AG10803 (cell line): ENCODE measurements around the gene ARHGEF10L.
A peak's percentile ranks its signal among the peaks of the same experiment; 100 is the strongest.

ENCODE experiments used
- DNase-seq: peaks from one replicate; pipeline ENCODE4 v3.0.0; 2010; ENCODE audit warnings: low read depth
- H3K4me3 ChIP-seq: 2 replicates; pipeline ENCODE4 v1.5.1; 2011; ENCODE audit warnings: mild to moderate bottlenecking, low read length, control low read depth
- CTCF ChIP-seq: conservative IDR thresholded peaks from 2 replicates; pipeline ENCODE4 v1.5.1; 2011; ENCODE audit warnings: mild to moderate bottlenecking, low read length, control low read depth, inconsistent platforms

Gene ARHGEF10L

DNA sequence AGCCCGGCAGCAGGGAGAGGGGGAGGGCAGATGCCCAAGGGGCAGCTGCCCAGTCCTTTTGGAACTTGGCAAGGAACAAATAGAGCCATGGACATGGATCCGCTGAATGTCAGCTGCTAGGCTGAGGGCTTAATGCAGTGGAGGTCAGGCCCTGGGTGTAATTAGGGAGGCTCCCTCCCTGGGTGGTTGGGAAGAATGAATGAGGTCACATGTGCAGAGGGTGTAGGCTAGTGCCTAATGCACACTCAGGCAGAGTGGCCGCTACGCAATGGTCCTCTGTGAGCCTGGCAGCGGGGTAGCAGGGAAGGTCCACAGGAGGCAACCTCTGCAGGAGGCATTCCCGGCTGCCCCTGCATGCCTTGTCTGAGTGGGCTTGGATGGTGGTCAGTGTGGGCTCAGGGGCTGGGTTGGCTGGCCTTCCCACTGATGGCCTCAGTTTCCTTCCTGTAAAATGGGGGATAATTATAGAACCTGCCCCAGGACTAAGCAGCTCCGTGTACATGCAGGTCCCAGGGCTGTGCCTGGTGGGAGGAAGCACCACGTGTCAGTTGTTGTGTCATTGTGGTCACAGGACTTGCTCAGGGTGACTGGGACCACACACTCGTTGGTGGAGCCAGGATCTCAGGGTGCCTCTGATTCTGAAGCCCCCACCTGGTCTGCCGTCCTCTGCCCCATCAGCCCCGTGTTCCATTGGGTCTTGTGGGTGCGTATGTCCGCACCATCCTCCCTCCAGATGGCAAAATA, 134.0 kb downstream of the ARHGEF10L start:
- TF ChIP-seq CTCF: no peak
- DNase-seq: no peak
- no peak overlapping the region for H3K4me3 ChIP-seq

DNA sequence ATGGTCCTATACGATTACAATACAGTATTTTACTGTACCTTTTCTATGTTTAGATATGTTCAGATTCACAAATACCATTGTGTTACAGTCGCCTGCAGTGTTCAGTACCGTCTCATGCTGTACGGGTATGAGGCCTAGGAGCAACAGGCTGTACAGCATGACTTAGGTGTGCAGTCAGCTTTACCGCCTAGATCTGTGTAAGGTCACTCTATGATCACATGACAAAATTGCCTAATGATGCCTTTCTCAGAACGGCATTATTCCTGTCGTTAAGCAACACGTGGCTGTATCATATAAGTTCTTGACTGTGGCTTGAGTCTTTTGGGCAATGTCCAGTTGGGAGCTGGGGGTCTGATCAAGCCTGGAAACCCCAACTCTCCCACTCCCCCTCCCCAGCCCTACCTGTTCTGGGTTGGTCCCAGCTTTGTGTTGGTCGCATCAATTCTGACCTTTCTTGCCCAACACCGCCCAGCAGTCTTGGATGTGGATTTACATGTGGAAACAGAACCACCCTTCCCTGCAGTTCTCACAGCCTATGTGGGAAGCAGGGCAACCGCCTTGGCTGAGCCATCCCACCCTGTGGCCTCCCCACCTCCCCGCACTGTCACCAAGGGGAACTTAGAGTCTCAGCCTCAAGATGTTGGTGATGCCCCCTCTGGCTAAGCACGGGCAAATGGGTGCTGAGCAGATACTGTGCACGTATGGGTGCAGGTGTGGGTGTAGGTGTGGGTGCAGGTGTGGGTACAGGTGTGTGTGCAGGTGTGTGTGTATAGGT, 135.4 kb downstream of the ARHGEF10L start:
- TF ChIP-seq CTCF: no peak
- no peak overlapping the region for H3K4me3 ChIP-seq
- DNase-seq: peak; percentile 15

DNA sequence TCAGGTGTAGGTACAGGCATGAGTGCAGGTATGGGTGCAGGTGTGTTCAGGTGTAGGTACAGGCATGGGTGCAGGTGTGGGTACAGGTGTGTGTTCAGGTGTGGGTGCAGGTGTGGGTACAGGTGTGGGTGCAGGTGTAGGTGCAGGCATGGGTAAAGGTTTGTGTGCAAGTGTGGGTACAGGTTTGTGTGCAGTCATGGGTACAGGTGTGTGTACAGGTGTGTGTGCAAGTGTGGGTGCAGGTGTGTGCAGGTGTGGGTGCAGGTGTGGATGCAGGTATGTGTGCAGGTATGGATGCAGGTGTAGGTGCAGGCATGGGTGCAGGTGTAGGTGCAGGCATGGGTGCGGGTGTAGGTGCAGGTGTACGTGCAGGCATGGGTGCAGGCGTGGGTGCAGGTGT, 136.2 kb downstream of the ARHGEF10L start:
- no peak for TF ChIP-seq CTCF
- DNase-seq: peak; percentile 10
- no peak overlapping the region for H3K4me3 ChIP-seq

- TF ChIP-seq CTCF: no peak
- H3K4me3 ChIP-seq: no peak overlapping the region
- DNase-seq: no peak
Observed at GRCh38 chr1:17676387-17677060, 137.0 kb downstream of the ARHGEF10L start.

DNA sequence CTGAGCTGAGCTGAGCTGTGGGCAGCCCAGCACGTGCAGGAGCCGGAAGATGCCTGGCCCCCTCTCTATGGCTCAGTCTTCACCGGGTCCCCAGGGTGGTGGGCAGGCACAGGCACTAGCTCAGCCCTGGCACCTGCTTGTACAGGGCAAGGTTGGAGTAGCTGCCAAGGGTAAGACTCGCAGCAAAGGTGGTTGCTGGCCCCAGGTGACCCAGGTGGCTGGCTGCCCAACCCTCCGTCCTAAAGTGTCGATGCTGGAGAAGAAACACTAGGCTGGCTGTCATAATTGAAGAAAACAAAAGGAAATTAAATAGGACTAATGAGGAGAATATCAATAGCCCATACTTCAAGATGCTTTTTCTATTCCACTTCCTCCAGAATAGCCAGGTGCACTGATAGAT, 138.5 kb downstream of the ARHGEF10L start:
- no peak for TF ChIP-seq CTCF

DNA sequence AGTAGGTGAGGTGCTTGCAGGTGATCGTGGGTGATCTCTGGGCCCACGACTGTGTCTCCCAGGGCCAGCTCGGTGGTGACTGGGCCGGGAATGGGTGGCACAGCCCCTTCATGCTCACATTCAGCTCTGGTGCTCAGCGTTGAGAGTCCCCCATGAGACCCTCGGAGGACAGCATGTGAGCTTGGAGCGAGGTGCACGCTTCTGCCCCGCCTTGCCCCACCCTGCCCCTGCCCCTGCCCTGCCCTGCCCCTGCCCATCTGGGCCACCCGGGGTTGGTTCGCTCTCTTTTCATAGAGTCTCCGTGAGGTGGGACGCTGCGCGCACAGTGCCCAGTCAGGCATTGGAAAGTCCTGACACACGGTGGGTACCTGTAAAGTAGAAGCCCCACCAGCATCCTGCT, 140.4 kb downstream of the ARHGEF10L start:
- no peak overlapping the region for H3K4me3 ChIP-seq
- no peak for TF ChIP-seq CTCF
- DNase-seq: no peak

More for the DNA sequence above, 138.5 kb downstream of the ARHGEF10L start:
- DNase-seq: no peak
- no peak overlapping the region for H3K4me3 ChIP-seq
